Measurements from ENCODE around the gene CHIT1.

The CHIT1 gene

DNA sequence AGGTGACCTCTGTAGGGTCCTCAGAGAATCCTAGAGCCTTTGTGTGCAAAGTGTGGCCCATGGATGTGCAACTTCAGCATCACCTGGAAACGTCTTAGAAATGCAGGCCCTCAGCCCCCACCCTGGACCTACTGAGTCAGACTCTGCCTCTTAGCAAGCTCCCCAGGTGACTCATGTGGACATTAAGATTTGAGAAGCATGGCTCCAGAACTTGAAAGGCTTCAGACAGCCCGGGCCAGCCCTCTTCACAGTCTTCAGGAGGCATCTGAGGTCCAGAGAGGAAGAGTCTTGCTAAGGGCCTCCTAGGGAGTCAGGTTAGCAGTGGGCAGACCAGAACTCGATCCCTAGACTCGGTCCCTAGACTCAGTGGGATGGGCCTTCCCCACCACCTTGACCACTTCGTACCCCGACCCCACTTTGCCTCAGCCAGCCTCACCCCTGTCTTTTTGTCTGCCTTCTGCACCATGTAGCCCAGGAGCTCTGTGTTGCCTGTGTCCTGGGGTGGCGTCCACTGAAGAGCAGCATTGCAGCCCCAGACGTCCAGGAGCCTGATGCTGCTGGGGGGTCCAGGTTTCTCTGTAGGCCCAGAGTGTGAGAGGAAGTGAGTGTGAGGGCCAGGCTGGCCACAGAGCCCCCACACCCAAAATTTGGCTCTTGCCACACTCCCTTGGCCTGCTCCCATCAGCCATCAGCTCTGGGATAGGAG is 58.7 kb downstream of the CHIT1 start:
- Mint-ChIP-seq H3K4me3 (no peak overlapping the region), H3K4me1 (peaks cover 10% of the 10 kb centered on the region), H3K36me3 (no peaks in the 10 kb centered on the region), H3K27ac (no peak overlapping the region), H3K9me3 (no peaks in the 10 kb centered on the region)
- ATAC-seq, result no peak
- DNase-seq (ENCODE audit: low spot score in 2 of 2), result no peak

DNA sequence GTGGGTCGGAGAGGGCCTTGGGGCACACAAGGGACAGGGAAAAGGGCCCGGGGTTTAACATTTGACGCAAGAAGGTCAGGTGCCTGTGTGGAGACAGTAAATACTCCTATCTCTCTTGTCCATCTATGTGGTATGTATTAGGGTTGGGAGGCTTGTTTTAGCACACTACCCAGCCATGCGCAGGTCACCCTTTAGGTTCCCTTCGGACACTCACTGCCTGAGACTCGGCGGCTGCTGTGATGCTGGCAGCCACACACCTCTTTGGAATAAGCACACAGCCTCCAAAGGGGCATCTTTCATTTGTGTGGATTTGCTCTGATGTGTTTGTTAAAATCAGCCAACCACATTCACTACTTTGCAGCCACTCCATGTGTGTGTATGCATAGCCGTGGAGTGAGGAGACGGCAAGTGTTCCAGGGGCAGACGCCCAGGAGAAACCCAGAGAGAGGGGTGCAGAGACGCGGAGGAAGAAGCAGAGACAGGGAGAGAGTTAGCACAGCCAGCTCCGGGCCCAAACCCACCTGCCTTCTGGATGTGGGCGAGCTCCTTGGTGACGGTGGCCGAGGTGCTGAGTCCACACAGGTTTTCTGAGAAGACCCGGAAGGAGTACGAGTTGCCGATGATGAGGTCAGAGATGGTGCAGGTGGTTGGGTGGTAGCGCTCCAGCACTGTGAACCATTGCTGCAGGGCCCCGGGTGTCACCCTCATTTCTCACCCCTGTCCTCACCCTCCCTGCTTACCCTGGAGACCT is 59.5 kb downstream of the CHIT1 start:
- no peak overlapping the region for H3K27ac Mint-ChIP-seq
- DNase-seq (ENCODE audit: low spot score in 2 of 2) (no peak), ATAC-seq (no peak)
- no peaks in the 10 kb centered on the region for H3K36me3 Mint-ChIP-seq
- peaks cover 10% of the 10 kb centered on the region for H3K4me1 Mint-ChIP-seq
- no peak overlapping the region for H3K4me3 Mint-ChIP-seq
- no peaks in the 10 kb centered on the region for H3K9me3 Mint-ChIP-seq

DNA sequence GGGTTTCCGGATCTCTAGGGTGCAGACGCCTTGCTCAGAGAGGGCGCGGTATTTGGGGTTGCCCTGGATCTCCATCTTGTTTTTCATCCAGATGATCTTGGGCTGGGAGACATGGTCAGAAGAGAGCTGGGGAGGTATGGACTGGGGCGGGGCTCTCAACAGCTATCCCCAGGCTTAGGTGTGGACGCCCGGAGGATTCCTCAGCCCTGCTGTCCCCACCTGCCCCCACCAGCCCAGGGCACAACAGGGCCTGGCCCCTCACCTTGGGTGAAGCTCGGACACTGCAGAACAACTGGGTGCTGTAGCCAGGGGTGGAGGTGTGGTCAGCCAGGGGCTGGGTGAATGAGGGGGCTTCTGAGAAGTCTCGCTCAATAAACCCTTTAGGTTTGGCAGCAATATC is 60.5 kb downstream of the CHIT1 start:
- ATAC-seq (no peak), DNase-seq (ENCODE audit: low spot score in 2 of 2) (no peak)
- H3K27ac Mint-ChIP-seq, result no peak overlapping the region
- H3K36me3 Mint-ChIP-seq, result no peaks in the 10 kb centered on the region
- peaks cover 10% of the 10 kb centered on the region for H3K4me1 Mint-ChIP-seq
- no peak overlapping the region for H3K4me3 Mint-ChIP-seq
- no peaks in the 10 kb centered on the region for H3K9me3 Mint-ChIP-seq

DNA sequence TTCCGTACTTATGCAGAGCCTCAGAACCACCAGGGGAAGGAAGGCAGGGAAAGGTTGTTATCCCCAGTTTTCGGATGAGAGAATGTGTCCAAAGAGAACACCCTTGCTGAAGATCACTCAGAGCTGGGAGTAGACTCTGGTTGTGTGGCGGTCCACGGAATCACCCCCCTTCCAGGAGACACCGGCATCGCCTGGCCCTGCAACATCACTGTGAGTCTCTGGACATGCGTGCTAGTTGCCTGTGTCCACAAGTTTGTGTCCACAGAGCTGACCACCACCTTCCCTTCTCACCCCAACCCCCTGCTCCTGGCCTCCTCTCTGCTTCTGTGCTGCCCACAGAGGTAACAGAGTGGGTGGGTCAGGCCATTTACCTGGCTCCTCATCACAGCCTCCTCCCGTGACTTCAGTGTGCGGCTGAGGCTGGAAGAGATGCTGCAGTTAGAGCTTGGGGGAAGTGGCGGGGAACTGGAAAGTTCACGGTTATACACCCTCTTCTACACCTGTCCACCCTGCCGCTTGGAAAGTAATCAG is 61.2 kb downstream of the CHIT1 start:
- no peak for DNase-seq (ENCODE audit: low spot score in 2 of 2)
- Mint-ChIP-seq H3K4me1 (peaks cover 10% of the 10 kb centered on the region), H3K27ac (no peak overlapping the region), H3K9me3 (no peaks in the 10 kb centered on the region), H3K36me3 (no peaks in the 10 kb centered on the region), H3K4me3 (no peak overlapping the region)
- ATAC-seq, result no peak

DNA sequence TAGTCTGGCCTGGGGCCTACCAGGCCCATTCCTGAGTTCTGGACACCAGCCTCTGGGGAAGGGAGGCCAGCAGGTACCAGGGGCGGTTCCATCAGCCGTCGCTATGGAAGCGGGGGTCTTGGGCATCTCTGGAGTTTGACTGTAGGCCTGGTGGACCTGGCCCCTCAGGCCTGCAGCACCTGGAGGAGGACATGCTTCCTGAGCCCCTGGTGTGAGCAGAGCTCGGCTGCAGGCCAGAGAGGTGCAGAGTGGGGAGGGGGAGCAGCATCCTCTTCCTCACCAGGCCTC is 61.6 kb downstream of the CHIT1 start:
- Mint-ChIP-seq H3K36me3 (no peaks in the 10 kb centered on the region), H3K27ac (no peak overlapping the region), H3K4me1 (peaks cover 10% of the 10 kb centered on the region), H3K9me3 (no peaks in the 10 kb centered on the region), H3K4me3 (no peak overlapping the region)
- ATAC-seq, result no peak
- DNase-seq (ENCODE audit: low spot score in 2 of 2), result no peak

DNA sequence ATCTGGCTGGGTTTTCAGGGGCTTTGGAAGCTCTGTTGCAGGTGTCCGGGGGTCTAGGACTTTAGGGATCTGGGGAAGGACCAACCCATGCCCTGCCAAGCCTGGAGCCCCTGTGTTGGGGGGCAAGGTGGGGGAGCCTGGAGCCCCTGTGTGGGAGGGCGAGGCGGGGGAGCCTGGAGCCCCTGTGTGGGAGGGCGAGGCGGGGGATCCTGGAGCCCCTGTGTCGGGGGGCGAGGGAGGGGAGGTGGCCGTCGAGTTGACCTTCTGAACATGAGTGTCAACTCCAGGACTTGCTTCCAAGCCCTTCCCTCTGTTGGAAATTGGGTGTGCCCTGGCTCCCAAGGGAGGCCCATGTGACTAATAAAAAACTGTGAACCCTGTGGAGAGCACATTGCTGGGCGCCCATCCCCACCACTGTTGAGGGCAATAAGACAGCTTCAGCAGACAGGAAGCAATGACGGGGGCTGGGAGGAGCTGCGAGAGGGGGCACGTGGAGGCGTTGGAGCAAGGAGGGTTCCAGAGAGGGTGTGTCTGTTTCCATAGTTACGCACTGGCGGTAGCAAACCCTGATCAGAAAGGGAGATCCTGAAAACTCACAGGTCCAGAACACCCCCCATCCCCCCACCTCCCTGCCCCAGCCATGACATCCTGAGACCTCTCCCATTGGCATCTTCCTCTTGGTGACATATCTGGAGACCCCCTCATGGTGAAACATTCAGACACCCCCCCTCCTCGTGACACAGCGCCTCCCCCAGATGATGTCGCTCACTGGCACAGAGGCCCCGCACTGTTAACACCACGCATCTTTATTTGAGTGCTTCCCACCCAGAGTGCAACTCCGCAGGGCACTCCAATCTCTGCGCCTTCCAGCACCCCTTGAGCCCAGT is 62.2 kb downstream of the CHIT1 start:
- no peak for ATAC-seq
- Mint-ChIP-seq H3K4me3 (no peak overlapping the region), H3K9me3 (no peaks in the 10 kb centered on the region), H3K27ac (no peak overlapping the region), H3K36me3 (no peaks in the 10 kb centered on the region), H3K4me1 (peaks cover 10% of the 10 kb centered on the region)
- DNase-seq (ENCODE audit: low spot score in 2 of 2), result no peak

DNA sequence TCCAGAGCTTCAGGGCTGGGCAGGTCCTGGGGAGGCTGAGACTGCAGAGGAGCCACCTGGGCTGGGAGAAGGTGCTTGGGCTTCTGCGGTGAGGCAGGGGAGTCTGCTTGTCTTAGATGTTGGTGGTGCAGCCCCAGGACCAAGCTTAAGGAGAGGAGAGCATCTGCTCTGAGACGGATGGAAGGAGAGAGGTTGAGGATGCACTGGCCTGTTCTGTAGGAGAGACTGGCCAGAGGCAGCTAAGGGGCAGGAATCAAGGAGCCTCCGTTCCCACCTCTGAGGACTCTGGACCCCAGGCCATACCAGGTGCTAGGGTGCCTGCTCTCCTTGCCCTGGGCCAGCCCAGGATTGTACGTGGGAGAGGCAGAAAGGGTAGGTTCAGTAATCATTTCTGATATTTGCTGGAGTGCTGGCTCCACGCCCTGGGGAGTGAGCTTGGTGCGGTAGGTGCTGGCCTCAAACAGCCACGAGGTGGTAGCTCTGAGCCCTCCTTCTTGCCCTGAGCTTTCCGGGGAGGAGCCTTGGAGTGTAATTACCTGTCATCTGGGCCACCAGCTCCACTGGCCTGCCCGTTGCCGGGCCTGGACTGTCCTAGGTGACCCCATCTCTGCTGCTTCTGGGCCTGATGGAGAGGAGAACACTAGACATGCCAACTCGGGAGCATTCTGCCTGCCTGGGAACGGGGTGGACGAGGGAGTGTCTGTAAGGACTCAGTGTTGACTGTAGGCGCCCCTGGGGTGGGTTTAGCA is 63.1 kb downstream of the CHIT1 start:
- no peaks in the 10 kb centered on the region for H3K9me3 Mint-ChIP-seq
- H3K4me1 Mint-ChIP-seq, result peaks cover 10% of the 10 kb centered on the region
- no peak overlapping the region for H3K4me3 Mint-ChIP-seq
- no peak for DNase-seq (ENCODE audit: low spot score in 2 of 2)
- H3K36me3 Mint-ChIP-seq, result no peaks in the 10 kb centered on the region
- ATAC-seq, result peak; percentile 31
- no peak overlapping the region for H3K27ac Mint-ChIP-seq
